Measurements from ENCODE around the gene ISYNA1.
"Not testable (repeated sequence)": the region's sequence is repeated elsewhere in the genome, so short reads cannot be mapped to it uniquely, and the experiment has no call there.

The ISYNA1 gene

GRCh38 chr19:18418029-18418482, 19.9 kb downstream of the ISYNA1 start:
- no peak for DNase-seq

- DNase-seq: peak in 1 of 2 donors; percentile 51
These were observed 20.5 kb downstream of the ISYNA1 start for GRCh38 chr19:18417250-18418028.

- peak; percentile 65 to 75 for DNase-seq
These were observed 21.1 kb downstream of the ISYNA1 start for GRCh38 chr19:18416778-18417249.

- DNase-seq: no peak
These were observed 22.6 kb downstream of the ISYNA1 start for GRCh38 chr19:18415178-18415867.

GRCh38 chr19:18414504-18415177, 23.3 kb downstream of the ISYNA1 start:
- no peak for DNase-seq

- DNase-seq: no peak
These were observed 25.2 kb downstream of the ISYNA1 start for GRCh38 chr19:18412610-18413239.

- peak in 1 of 2 donors; percentile 52 for DNase-seq
These were observed 29.9 kb downstream of the ISYNA1 start for GRCh38 chr19:18408053-18408476.

GRCh38 chr19:18406749-18407148, 31.2 kb downstream of the ISYNA1 start:
- no peak for DNase-seq

GRCh38 chr19:18405754-18406153, 32.2 kb downstream of the ISYNA1 start:
- not testable (repeated sequence) for DNase-seq

- DNase-seq: not testable (repeated sequence)
These were observed 35.3 kb downstream of the ISYNA1 start for GRCh38 chr19:18402455-18403248.

GRCh38 chr19:18401580-18402112, 36.3 kb downstream of the ISYNA1 start:
- no peak for DNase-seq

- no peak for DNase-seq
These were observed 38.9 kb downstream of the ISYNA1 start for GRCh38 chr19:18399008-18399407.

- DNase-seq: no peak
These were observed 40.4 kb downstream of the ISYNA1 start, which contains the start of gene LRRC25 for GRCh38 chr19:18397242-18398202. TSS of gene LRRC25 (minus strand) at chr19:18397622. CDS start at chr19:18396963, 659 bp downstream.

- DNase-seq: no peak
These were observed 41.3 kb downstream of the ISYNA1 start for GRCh38 chr19:18396471-18397241.

GRCh38 chr19:18393836-18394235, 44.1 kb downstream of the ISYNA1 start:
- no peak for DNase-seq

GRCh38 chr19:18392926-18393325, 45.0 kb downstream of the ISYNA1 start:
- DNase-seq: no peak

GRCh38 chr19:18392417-18392816, 45.5 kb downstream of the ISYNA1 start:
- no peak for DNase-seq

GRCh38 chr19:18391509-18392075, 46.3 kb downstream of the ISYNA1 start:
- no peak for DNase-seq
